ENCODE data around the gene CDHR1. TPM values are rescaled to one million over a fixed set of nuclear protein-coding genes. Genes with fewer than 3 reads are reported as not detected.
A peak's percentile ranks its signal among the peaks of the same experiment; 100 is the strongest.

The CDHR1 gene
- total RNA-seq, 1 experiment from 2014 or later, result 6.6 TPM

- Histone ChIP-seq H3K4me2 (ENCODE audit: insufficient read depth, insufficient read length, low read length) (no peak overlapping the region), H3K4me1 (ENCODE audit: insufficient read depth, low read length) (peaks cover 3% of the 10 kb centered on the region; the same call in 1 of the 2 replicates), H3K18ac (ENCODE audit: insufficient read length, low read depth, low read length) (no peak overlapping the region), H3K9me3 (ENCODE audit: control insufficient read depth, low read depth, low read length) (no peaks in the 10 kb centered on the region), H4K91ac (ENCODE audit: insufficient read length, low read depth, low read length) (no peak overlapping the region), H2BK20ac (ENCODE audit: low read depth, low read length, poor library complexity, severe bottlenecking) (no peak overlapping the region), H3K79me1 (ENCODE audit: insufficient read depth, low read depth, low read length, poor library complexity, severe bottlenecking) (no peaks in the 10 kb centered on the region), H2BK12ac (ENCODE audit: insufficient read length, low read depth, low read length) (no peak overlapping the region), H2BK15ac (ENCODE audit: low read depth, low read length) (no peak overlapping the region), H4K8ac (replicated peaks; ENCODE audit: insufficient read length, low read depth, low read length) (no peak overlapping the region), H3K23ac (ENCODE audit: insufficient read length, low read depth, low read length) (no peak overlapping the region), H3K79me2 (ENCODE audit: insufficient read depth, low read length) (no peaks in the 10 kb centered on the region), H3K4ac (ENCODE audit: low read depth, low read length) (no peak overlapping the region), H3K56ac (ENCODE audit: insufficient read length, low read depth, low read length) (no peak overlapping the region), H2AK5ac (ENCODE audit: insufficient read length, low read length) (no peak overlapping the region), H2BK5ac (ENCODE audit: insufficient read length, low read length) (no peak overlapping the region), H3K23me2 (ENCODE audit: insufficient read length, low read depth, low read length, poor library complexity, severe bottlenecking) (no peaks in the 10 kb centered on the region), H3K9ac (ENCODE audit: extremely low read depth, insufficient read length, low read length) (no peak overlapping the region), H3K27me3 (ENCODE audit: insufficient read depth, low read length) (no peaks in the 10 kb centered on the region; the same call in 1 of the 2 replicates), H2AFZ (ENCODE audit: low read length) (no peak overlapping the region), H4K20me1 (ENCODE audit: control insufficient read depth, insufficient read depth, insufficient read length) (no peaks in the 10 kb centered on the region), H4K5ac (ENCODE audit: insufficient read length, low read depth, low read length) (no peak overlapping the region), H2BK120ac (ENCODE audit: low read depth, low read length, poor library complexity, severe bottlenecking) (no peak overlapping the region), H3T11ph (ENCODE audit: low read length) (no peak overlapping the region), H3K14ac (ENCODE audit: insufficient read depth, low read length) (no peak overlapping the region), H3K27ac (ENCODE audit: insufficient read length, low read depth, low read length) (no peak overlapping the region)
- H3K9me3 Mint-ChIP-seq, result peaks cover 7 to 10% of the 10 kb centered on the region in 2 experiments; a peak in 4 of 5 replicates
- no CpG with 5 or more reads among the region's 4 CpGs for WGBS (ENCODE audit: extremely low coverage, insufficient read length, low lambda C conversion rate)
- H3K27ac Mint-ChIP-seq, result peak overlapping the region in 1 of 3 experiments; percentile 30; a peak in 2 of 7 replicates
- no peak for TF ChIP-seq CTCF (conservative IDR thresholded peaks at IDR 0.05)
- H3K4me3 Mint-ChIP-seq, result no peak overlapping the region
- H3K4me1 Mint-ChIP-seq, result no peaks in the 10 kb centered on the region
- H3K36me3 Mint-ChIP-seq (ENCODE audit: insufficient read depth in 1 of 3, low read depth in 3 of 3), result peaks cover 0 to 8% (median 3%) of the 10 kb centered on the region in 3 experiments; a peak in 4 of 7 replicates
- peak; percentile 26 for DNase-seq
- H3K27me3 Mint-ChIP-seq (ENCODE audit: low read depth), result peaks cover 3% of the 10 kb centered on the region
Observed at GRCh38 chr10:84176836-84177474, 17.4 kb upstream of the CDHR1 start.

Data from H9 (cell line).